ENCODE measurements around the gene BEGAIN.

Gene BEGAIN

GRCh38 chr14:100567009-100567876, 20.0 kb downstream of the BEGAIN start:
- no peak for DNase-seq

- DNase-seq = no peak
These were observed 20.6 kb downstream of the BEGAIN start for GRCh38 chr14:100566586-100566985.

- no peak for DNase-seq
These were observed 21.1 kb downstream of the BEGAIN start for GRCh38 chr14:100566119-100566518.

- DNase-seq = no peak
These were observed 21.6 kb downstream of the BEGAIN start for GRCh38 chr14:100565650-100566049.

- no peak for DNase-seq
These were observed 22.7 kb downstream of the BEGAIN start for GRCh38 chr14:100564512-100564911.

- no peak for DNase-seq
These were observed 24.5 kb downstream of the BEGAIN start for GRCh38 chr14:100562751-100563150.

GRCh38 chr14:100561005-100561404, 26.2 kb downstream of the BEGAIN start:
- DNase-seq = no peak

GRCh38 chr14:100560471-100560870, 26.7 kb downstream of the BEGAIN start:
- no peak for DNase-seq

GRCh38 chr14:100559455-100559854, 27.8 kb downstream of the BEGAIN start:
- DNase-seq = no peak

- DNase-seq = no peak
These were observed 28.3 kb downstream of the BEGAIN start for GRCh38 chr14:100558966-100559365.

- no peak for DNase-seq
These were observed 29.0 kb downstream of the BEGAIN start for GRCh38 chr14:100558226-100558625.

GRCh38 chr14:100557658-100558057, 29.6 kb downstream of the BEGAIN start:
- no peak for DNase-seq

- no peak for DNase-seq
These were observed 30.2 kb downstream of the BEGAIN start for GRCh38 chr14:100556936-100557505.

- no peak for DNase-seq
These were observed 31.1 kb downstream of the BEGAIN start for GRCh38 chr14:100556140-100556475.

GRCh38 chr14:100555436-100556139, 31.6 kb downstream of the BEGAIN start:
- no peak for DNase-seq

GRCh38 chr14:100554696-100555320, 32.4 kb downstream of the BEGAIN start:
- no peak for DNase-seq

- DNase-seq = no peak
These were observed 33.0 kb downstream of the BEGAIN start for GRCh38 chr14:100554082-100554677.

GRCh38 chr14:100553471-100553870, 33.7 kb downstream of the BEGAIN start:
- DNase-seq = no peak

GRCh38 chr14:100552524-100553125, 34.6 kb downstream of the BEGAIN start:
- DNase-seq = no peak

GRCh38 chr14:100551056-100551455, 36.2 kb downstream of the BEGAIN start:
- no peak for DNase-seq

GRCh38 chr14:100549834-100550625, 37.2 kb downstream of the BEGAIN start:
- no peak for DNase-seq

- no peak for DNase-seq
These were observed 38.3 kb downstream of the BEGAIN start for GRCh38 chr14:100548939-100549338.
